ENCODE data around the gene SREK1. TPM values are rescaled to one million over a fixed set of nuclear protein-coding genes. Genes with fewer than 3 reads are reported as not detected.

The SREK1 gene
- total and polyA plus RNA-seq, 2 donors (not counting 3 experiments of a cell fraction or from before 2014, with no cell fraction given), result 27.4 to 78.6 TPM

DNA sequence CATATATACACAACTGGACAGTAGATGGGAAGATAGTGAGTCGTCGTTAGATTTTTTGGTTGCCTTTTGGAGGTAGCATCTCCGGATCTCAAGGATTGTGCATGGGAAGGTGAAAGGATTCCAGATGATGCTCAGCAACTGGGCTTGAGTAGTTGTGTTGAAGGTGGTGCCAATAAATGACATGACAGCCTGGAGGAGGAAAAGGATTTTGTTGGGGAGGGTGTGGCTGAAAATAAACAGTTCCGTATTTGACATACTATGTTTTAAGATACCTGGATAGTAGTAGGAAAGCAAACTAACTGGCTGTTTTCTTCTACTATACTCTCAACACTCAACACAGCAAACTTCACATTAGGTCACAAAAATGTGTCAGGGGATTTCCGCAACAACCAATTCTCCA lies 62.4 kb downstream of the SREK1 start:
- no peaks in the 10 kb centered on the region for H3K27me3 ChIP-seq (ENCODE audit: control insufficient read depth in 2 of 2, insufficient read depth in 2 of 2, low read length in 2 of 2)
- ChIA-PET CTCF (interaction anchor here (0.6 kb wide), 2 partner anchors 18 to 555 kb away, joined by 3 read pairs; no protein-coding TSS in a partner anchor), POLR2A (no interaction called here)
- FAIRE-seq (no peak), DNase-seq (ENCODE audit: low read depth, low spot score) (no peak)
- H3K79me2 ChIP-seq (ENCODE audit: control insufficient read depth, insufficient read depth, low read length), result no peaks in the 10 kb centered on the region
- no peak overlapping the region for H3K4me2 ChIP-seq (ENCODE audit: insufficient read depth, low read length)
- TF ChIP-seq FOS (IDR thresholded peaks at IDR 0.05; ENCODE audit: borderline replicate concordance, insufficient read depth, low read length), result no peak
- H3K9ac ChIP-seq (replicated peaks; ENCODE audit: extremely low read depth, insufficient read depth, low read length), result no peak overlapping the region
- intact Hi-C loops (cut with micrococcal nuclease) (no loop called here), dilution Hi-C loops (cut with MboI; ENCODE audit: extremely low pct_ligation_motif_present, low sequenced_read_pairs) (no loop called here)
- H3K4me3 ChIP-seq (replicated peaks in 1 of 3; ENCODE audit: insufficient read depth in 1 of 3, low read depth in 1 of 3, low read length in 3 of 3), result no peak overlapping the region
- H4K20me1 ChIP-seq (replicated peaks; ENCODE audit: control insufficient read depth, extremely low read depth, insufficient read depth, low read length), result no peaks in the 10 kb centered on the region
- no peaks in the 10 kb centered on the region for H3K9me1 ChIP-seq (replicated peaks; ENCODE audit: control insufficient read depth, extremely low read depth, insufficient read depth, low read length)
- no peaks in the 10 kb centered on the region for H3K9me3 ChIP-seq (replicated peaks; ENCODE audit: control insufficient read depth, insufficient read depth, low read length)
- H3K36me3 ChIP-seq (ENCODE audit: control insufficient read depth in 2 of 2, extremely low read depth in 1 of 2, insufficient read depth in 2 of 2, low read length in 2 of 2), result no peaks in the 10 kb centered on the region
- no TSS peak for BruUV-seq (replicated peaks)
- no peak overlapping the region for H3K27ac ChIP-seq (ENCODE audit: insufficient read depth, low read depth, low read length)
- H2AFZ ChIP-seq (ENCODE audit: low read depth, low read length), result no peak overlapping the region
- H3K4me1 ChIP-seq (ENCODE audit: control insufficient read depth, extremely low read depth, insufficient read depth, low read length), result no peaks in the 10 kb centered on the region

DNA sequence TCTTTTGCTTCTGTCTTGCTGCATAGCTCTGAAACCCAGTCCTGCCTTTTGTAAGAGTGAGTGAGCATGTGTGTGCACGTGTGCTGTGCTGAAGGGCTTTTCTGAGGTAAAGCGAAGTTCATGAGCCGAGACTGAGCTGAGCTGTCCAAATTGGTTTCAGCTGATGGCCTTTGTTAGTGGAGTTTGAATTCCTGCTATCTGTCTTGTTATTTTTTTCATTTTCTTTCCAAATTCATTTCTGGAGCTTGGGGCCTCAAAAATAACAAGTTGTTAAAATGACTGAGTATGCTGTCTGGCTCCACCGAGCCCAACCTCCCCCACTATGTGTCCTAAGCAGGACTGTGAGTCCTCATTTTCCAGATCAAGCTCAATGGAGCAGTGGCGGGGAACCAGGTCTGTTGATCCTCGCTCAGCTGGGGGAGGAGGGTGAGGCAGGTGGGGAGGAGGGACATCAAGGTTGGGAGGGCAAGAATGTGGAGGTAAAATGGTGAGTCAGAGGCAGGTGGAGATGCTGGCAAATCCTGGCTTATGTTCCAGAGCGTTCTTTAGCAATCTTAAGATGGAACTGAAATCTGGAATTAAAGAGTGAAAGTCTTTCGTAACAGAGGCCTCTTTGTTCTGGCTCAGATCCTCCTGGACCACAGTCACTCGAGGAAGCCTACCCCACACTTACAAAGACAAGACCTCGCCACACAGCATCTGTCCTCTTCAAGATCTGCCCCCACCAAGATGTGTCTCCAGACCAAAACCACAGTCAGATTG lies 63.9 kb downstream of the SREK1 start:
- CTCF ChIA-PET, result no interaction called here
- H3K27me3 ChIP-seq (ENCODE audit: control insufficient read depth in 2 of 2, insufficient read depth in 2 of 2, low read length in 2 of 2), result no peaks in the 10 kb centered on the region
- no peaks in the 10 kb centered on the region for H3K4me1 ChIP-seq (ENCODE audit: control insufficient read depth, extremely low read depth, insufficient read depth, low read length)
- no peaks in the 10 kb centered on the region for H3K9me3 ChIP-seq (replicated peaks; ENCODE audit: control insufficient read depth, insufficient read depth, low read length)
- H4K20me1 ChIP-seq (replicated peaks; ENCODE audit: control insufficient read depth, extremely low read depth, insufficient read depth, low read length), result no peaks in the 10 kb centered on the region
- dilution Hi-C loops (cut with MboI; ENCODE audit: extremely low pct_ligation_motif_present, low sequenced_read_pairs), result no loop called here
- no peak overlapping the region for H3K4me3 ChIP-seq (replicated peaks in 1 of 3; ENCODE audit: insufficient read depth in 1 of 3, low read depth in 1 of 3, low read length in 3 of 3)
- no peak overlapping the region for H3K9ac ChIP-seq (replicated peaks; ENCODE audit: extremely low read depth, insufficient read depth, low read length)
- H3K27ac ChIP-seq (ENCODE audit: insufficient read depth, low read depth, low read length), result no peak overlapping the region
- H3K36me3 ChIP-seq (ENCODE audit: control insufficient read depth in 2 of 2, extremely low read depth in 1 of 2, insufficient read depth in 2 of 2, low read length in 2 of 2), result no peaks in the 10 kb centered on the region
- H2AFZ ChIP-seq (ENCODE audit: low read depth, low read length), result no peak overlapping the region
- H3K79me2 ChIP-seq (ENCODE audit: control insufficient read depth, insufficient read depth, low read length), result no peaks in the 10 kb centered on the region
- intact Hi-C loops (cut with micrococcal nuclease), result no loop called here
- DNase-seq (ENCODE audit: low read depth, low spot score) (no peak), FAIRE-seq (no peak)
- no peak for TF ChIP-seq JUN (IDR thresholded peaks at IDR 0.05; ENCODE audit: borderline replicate concordance, insufficient read depth, insufficient read length, low read depth)
- no peak for TF ChIP-seq GATA2 (IDR thresholded peaks at IDR 0.05; ENCODE audit: insufficient read depth, insufficient read length, low read depth, low read length)
- no peak for TF ChIP-seq POLR2A (IDR thresholded peaks at IDR 0.05; ENCODE audit: low read depth, low read length)
- no peak for TF ChIP-seq MYC (IDR thresholded peaks at IDR 0.05; ENCODE audit: low read depth, low read length)
- TF ChIP-seq, protein P1, sequence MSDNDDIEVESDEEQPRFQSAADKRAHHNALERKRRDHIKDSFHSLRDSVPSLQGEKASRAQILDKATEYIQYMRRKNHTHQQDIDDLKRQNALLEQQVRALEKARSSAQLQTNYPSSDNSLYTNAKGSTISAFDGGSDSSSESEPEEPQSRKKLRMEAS (IDR thresholded peaks at IDR 0.05; ENCODE audit: insufficient read depth, insufficient read length), result no peak
- TF ChIP-seq EZH2 (IDR thresholded peaks at IDR 0.05; ENCODE audit: borderline replicate concordance, low read depth, low read length, severe bottlenecking), result no peak
- TF ChIP-seq FOS (IDR thresholded peaks at IDR 0.05; ENCODE audit: borderline replicate concordance, insufficient read depth, low read length), result no peak
- TF ChIP-seq, protein P2, sequence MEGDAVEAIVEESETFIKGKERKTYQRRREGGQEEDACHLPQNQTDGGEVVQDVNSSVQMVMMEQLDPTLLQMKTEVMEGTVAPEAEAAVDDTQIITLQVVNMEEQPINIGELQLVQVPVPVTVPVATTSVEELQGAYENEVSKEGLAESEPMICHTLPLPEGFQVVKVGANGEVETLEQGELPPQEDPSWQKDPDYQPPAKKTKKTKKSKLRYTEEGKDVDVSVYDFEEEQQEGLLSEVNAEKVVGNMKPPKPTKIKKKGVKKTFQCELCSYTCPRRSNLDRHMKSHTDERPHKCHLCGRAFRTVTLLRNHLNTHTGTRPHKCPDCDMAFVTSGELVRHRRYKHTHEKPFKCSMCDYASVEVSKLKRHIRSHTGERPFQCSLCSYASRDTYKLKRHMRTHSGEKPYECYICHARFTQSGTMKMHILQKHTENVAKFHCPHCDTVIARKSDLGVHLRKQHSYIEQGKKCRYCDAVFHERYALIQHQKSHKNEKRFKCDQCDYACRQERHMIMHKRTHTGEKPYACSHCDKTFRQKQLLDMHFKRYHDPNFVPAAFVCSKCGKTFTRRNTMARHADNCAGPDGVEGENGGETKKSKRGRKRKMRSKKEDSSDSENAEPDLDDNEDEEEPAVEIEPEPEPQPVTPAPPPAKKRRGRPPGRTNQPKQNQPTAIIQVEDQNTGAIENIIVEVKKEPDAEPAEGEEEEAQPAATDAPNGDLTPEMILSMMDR (IDR thresholded peaks at IDR 0.05; ENCODE audit: extremely low read depth in 1 of 2, insufficient read depth in 1 of 2, low read depth in 1 of 2, low read length in 2 of 2), result no peak
- TF ChIP-seq POLR2AphosphoS5 (IDR thresholded peaks at IDR 0.05; ENCODE audit: insufficient read depth, low read depth, low read length), result no peak
- H3K9me1 ChIP-seq (replicated peaks; ENCODE audit: control insufficient read depth, extremely low read depth, insufficient read depth, low read length), result no peaks in the 10 kb centered on the region
- H3K4me2 ChIP-seq (ENCODE audit: insufficient read depth, low read length), result no peak overlapping the region
- POLR2A ChIA-PET, result no interaction called here
- BruUV-seq (replicated peaks), result no TSS peak
